CD14-positive monocyte (primary cell): ENCODE measurements around the gene PMS1. TPM values are rescaled to one million over a fixed set of nuclear protein-coding genes. Genes with fewer than 3 reads are reported as not detected.

Experiments
- DNase-seq, 3 donors: peaks; one replicate each; pipeline ENCODE4 v3.0.0-alpha.2; 2011 to 2022
- H2AFZ ChIP-seq: 2 replicates; pipeline ENCODE4 v1.6.0; 2012; ENCODE audit warnings: mild to moderate bottlenecking, low read depth, low read length, inconsistent platforms; ENCODE audit not compliant: insufficient read depth, poor library complexity, severe bottlenecking
- H3K27ac ChIP-seq, 2 donors: 1 replicate in 1 of 2; 2 replicates in 1 of 2; pipeline ENCODE4 v1.5.1; 2012 to 2013; ENCODE audit warnings: low read length in 2 of 2, control low read depth in 1 of 2, inconsistent platforms in 1 of 2, low read depth in 1 of 2, mild to moderate bottlenecking in 1 of 2
- H3K27me3 ChIP-seq, 2 donors: one replicate each; pipeline versions ENCODE4 v1.6.0 to v1.6.1; 2011 to 2013; ENCODE audit warnings: low read length in 2 of 2; ENCODE audit not compliant: control insufficient read depth in 2 of 2, insufficient read depth in 2 of 2
- H3K36me3 ChIP-seq, 2 donors: replicated peaks in 1 of 2; 1 replicate in 1 of 2; 2 replicates in 1 of 2; pipeline versions ENCODE4 v1.5.1 to v1.6.1; 2012 to 2013; ENCODE audit warnings: low read length in 2 of 2, control low read depth in 1 of 2, inconsistent platforms in 1 of 2, mild to moderate bottlenecking in 1 of 2; ENCODE audit not compliant: insufficient read depth in 2 of 2, control insufficient read depth in 1 of 2
- H3K4me1 ChIP-seq, 2 donors: 1 replicate in 1 of 2; 2 replicates in 1 of 2; pipeline versions ENCODE4 v1.5.1 to v1.6.1; 2012 to 2013; ENCODE audit warnings: low read length in 2 of 2, control low read depth in 1 of 2, inconsistent platforms in 1 of 2, mild to moderate bottlenecking in 1 of 2, moderate library complexity in 1 of 2; ENCODE audit not compliant: insufficient read depth in 2 of 2, control insufficient read depth in 1 of 2
- H3K4me2 ChIP-seq: replicated peaks from 2 replicates; pipeline ENCODE3; 2012; ENCODE audit warnings: low read length, moderate library complexity, mild to moderate bottlenecking; ENCODE audit not compliant: poor library complexity, severe bottlenecking; ENCODE audit errors: extremely low read depth
- H3K4me3 ChIP-seq, 3 experiments: fragments of 200-600 bp in 1 of 3; sonication (generic) in 1 of 3; replicated peaks in 1 of 3; 1 replicate in 2 of 3; 2 replicates in 1 of 3; pipeline ENCODE4 v1.5.1; 2011 to 2013; ENCODE audit warnings: low read length in 3 of 3, mild to moderate bottlenecking in 3 of 3, control low read depth in 2 of 3, low read depth in 2 of 3, inconsistent platforms in 1 of 3, moderate library complexity in 1 of 3
- H3K79me2 ChIP-seq: 2 replicates; pipeline ENCODE4 v1.6.0; 2012; ENCODE audit warnings: mild to moderate bottlenecking, control low read depth, inconsistent platforms, low read length, moderate library complexity; ENCODE audit not compliant: insufficient read depth
- H3K9ac ChIP-seq: 2 replicates; pipeline ENCODE4 v1.6.0; 2017; ENCODE audit warnings: low read length, mild to moderate bottlenecking; ENCODE audit not compliant: insufficient read depth, poor library complexity, severe bottlenecking
- H3K9me3 ChIP-seq, 2 donors: replicated peaks in 1 of 2; 1 replicate in 1 of 2; 2 replicates in 1 of 2; pipeline versions ENCODE4 v1.5.1 to v1.6.1; 2012 to 2013; ENCODE audit warnings: low read length in 2 of 2, control low read depth in 1 of 2; ENCODE audit not compliant: control insufficient read depth in 1 of 2, insufficient read depth in 1 of 2
- H4K20me1 ChIP-seq: 2 replicates; pipeline ENCODE4 v1.6.0; 2012; ENCODE audit warnings: mild to moderate bottlenecking, low read length, control low read depth, moderate library complexity; ENCODE audit not compliant: insufficient read depth
- H3K27ac Mint-ChIP-seq, 7 donors: one replicate each; pipeline ENCODE4 v1.8.0; 2020; ENCODE audit warnings: mild to moderate bottlenecking in 7 of 7, mixed read lengths in 7 of 7, moderate library complexity in 6 of 7, inconsistent platforms in 2 of 7
- H3K27me3 Mint-ChIP-seq, 3 donors: one replicate each; pipeline ENCODE4 v1.8.0; 2021 to 2022; ENCODE audit warnings: low read depth in 3 of 3, mild to moderate bottlenecking in 3 of 3, mixed read lengths in 3 of 3, moderate library complexity in 3 of 3, inconsistent platforms in 1 of 3
- H3K36me3 Mint-ChIP-seq, 2 donors: one replicate each; pipeline ENCODE4 v1.8.0; 2020; ENCODE audit warnings: mixed read lengths in 2 of 2, inconsistent platforms in 1 of 2, mild to moderate bottlenecking in 1 of 2
- H3K4me1 Mint-ChIP-seq: one replicate; pipeline ENCODE4 v1.8.0; 2020; ENCODE audit warnings: mild to moderate bottlenecking, mixed read lengths
- H3K4me3 Mint-ChIP-seq, 2 donors: one replicate each; pipeline ENCODE4 v1.8.0; 2020; ENCODE audit warnings: mild to moderate bottlenecking in 2 of 2, mixed read lengths in 2 of 2, moderate library complexity in 1 of 2
- H3K9me3 Mint-ChIP-seq, 7 donors: one replicate each; pipeline ENCODE4 v1.8.0; 2020 to 2022; ENCODE audit warnings: mixed read lengths in 7 of 7, mild to moderate bottlenecking in 6 of 7, moderate library complexity in 6 of 7, inconsistent platforms in 2 of 7
- CTCF ChIP-seq: fragments of 200-600 bp; IDR thresholded peaks from one replicate; pipeline ENCODE4 v1.8.0; 2022; ENCODE audit warnings: antibody characterized with exemption, mild to moderate bottlenecking
- WGBS: methylation state at CpG from one replicate; pipeline ENCODE4 v1.1.5; 2013; ENCODE audit warnings: missing lambda C conversion rate; ENCODE audit not compliant: insufficient coverage; 5-methylcytosine and 5-hydroxymethylcytosine counted together
- intact Hi-C, 2 donors: fragments of 100-400 bp; cut with micrococcal nuclease; formaldehyde crosslinking; loops; one replicate each; pipeline versions ENCODE4 v1.15.0 to v1.15.1; 2023
- polyA plus RNA-seq, 3 donors: library from polyadenylated mRNA; depleted of rRNA in 1 of 3; unstranded in 2 of 3; stranded (reverse) in 1 of 3; fragments of 300-500 nt in 2 of 3; fragments of >200 nt in 1 of 3; fragmentation: Illumina TruSeq in 2 of 3; gene quantifications; 1 replicate in 2 of 3; 2 replicates in 1 of 3; pipeline ENCODE4 v1.2.3, GENCODE V29; 2012 to 2021

The PMS1 gene
- polyA plus RNA-seq, 3 donors, result 3.7 to 7.8 (median 5.7) TPM

DNA sequence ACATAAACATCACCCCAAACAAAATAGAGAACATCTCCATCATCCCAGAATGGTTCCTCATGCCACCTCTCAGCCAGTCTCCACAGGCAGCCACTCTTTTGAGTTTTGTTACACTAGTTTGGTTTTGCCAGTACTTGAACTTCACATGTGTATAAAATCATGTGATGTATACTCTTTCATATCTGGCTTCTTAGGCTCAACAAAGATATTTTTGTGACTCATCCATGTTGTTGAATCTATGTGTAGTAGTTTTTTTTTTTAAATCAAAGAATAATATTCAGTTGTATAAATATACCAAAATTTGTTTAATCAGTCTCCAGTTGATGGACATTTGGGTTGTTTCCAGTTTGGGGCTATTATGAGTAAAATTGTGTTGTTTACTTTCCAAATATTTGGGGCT lies 75.9 kb downstream of the PMS1 start:
- H3K27ac Mint-ChIP-seq, result no peak overlapping the region
- H3K9ac ChIP-seq, result no peak overlapping the region
- H3K27me3 ChIP-seq, result no peaks in the 10 kb centered on the region
- H3K4me1 ChIP-seq, result no peaks in the 10 kb centered on the region
- H3K79me2 ChIP-seq, result no peaks in the 10 kb centered on the region
- no peaks in the 10 kb centered on the region for H3K27me3 Mint-ChIP-seq
- no peak for TF ChIP-seq CTCF
- no peak overlapping the region for H3K4me2 ChIP-seq
- H3K4me1 Mint-ChIP-seq, result no peaks in the 10 kb centered on the region
- H3K36me3 ChIP-seq, result peaks cover 7 to 13% of the 10 kb centered on the region in 2 donors
- H3K9me3 ChIP-seq, result peaks cover 0 to 4% of the 10 kb centered on the region in 2 donors
- no peak overlapping the region for H3K4me3 ChIP-seq
- H3K36me3 Mint-ChIP-seq, result peaks cover 26 to 31% of the 10 kb centered on the region in 2 donors
- H4K20me1 ChIP-seq, result no peaks in the 10 kb centered on the region
- no peak overlapping the region for H2AFZ ChIP-seq
- no peaks in the 10 kb centered on the region for H3K9me3 Mint-ChIP-seq
- no peak overlapping the region for H3K4me3 Mint-ChIP-seq
- H3K27ac ChIP-seq, result no peak overlapping the region
- intact Hi-C loops, result no loop called here
- DNase-seq, result no peak

DNA sequence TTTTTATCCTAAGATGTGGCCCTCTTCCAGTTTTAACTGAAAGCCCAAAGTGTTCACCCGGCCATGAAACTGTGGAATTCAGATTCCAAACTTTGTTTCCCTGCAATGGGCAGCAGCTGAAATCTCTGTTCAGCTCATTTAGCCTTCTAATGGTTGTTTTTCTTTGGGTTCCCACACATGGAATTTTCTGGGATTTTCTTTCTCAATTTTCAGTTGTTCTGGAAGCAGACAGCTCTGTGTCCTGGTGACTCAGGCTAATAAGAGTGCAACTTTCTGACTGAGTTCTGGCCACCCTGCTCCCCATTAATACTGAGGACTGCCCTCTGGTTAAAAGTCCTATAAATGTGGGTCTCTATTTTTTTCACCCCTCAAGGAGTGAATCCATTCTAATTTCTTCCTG lies 78.5 kb downstream of the PMS1 start:
- intact Hi-C loops, result no loop called here
- H3K4me3 Mint-ChIP-seq, result no peak overlapping the region
- H3K27me3 Mint-ChIP-seq, result no peaks in the 10 kb centered on the region
- TF ChIP-seq CTCF, result no peak
- no peaks in the 10 kb centered on the region for H3K9me3 Mint-ChIP-seq
- H3K4me1 Mint-ChIP-seq, result no peaks in the 10 kb centered on the region
- H3K4me2 ChIP-seq, result no peak overlapping the region
- peaks cover 0 to 4% of the 10 kb centered on the region in 2 donors for H3K9me3 ChIP-seq
- H3K79me2 ChIP-seq, result no peaks in the 10 kb centered on the region
- no peak overlapping the region for H2AFZ ChIP-seq
- H3K36me3 Mint-ChIP-seq, result peaks cover 21 to 24% of the 10 kb centered on the region in 2 donors
- H3K4me1 ChIP-seq, result no peaks in the 10 kb centered on the region
- H3K27ac Mint-ChIP-seq, result no peak overlapping the region
- WGBS, result 100% methylated on average over 1 of the region's 1 CpG
- H4K20me1 ChIP-seq, result no peaks in the 10 kb centered on the region
- H3K9ac ChIP-seq, result no peak overlapping the region
- peaks cover 5 to 7% of the 10 kb centered on the region in 2 donors for H3K36me3 ChIP-seq
- H3K27ac ChIP-seq, result no peak overlapping the region
- no peak overlapping the region for H3K4me3 ChIP-seq
- no peak for DNase-seq
- no peaks in the 10 kb centered on the region for H3K27me3 ChIP-seq
